Trophoblast cell (in vitro differentiated cells and primary cell): ENCODE data around the gene IFNL3.

Source experiments
- DNase-seq, 2 donors: peaks; one replicate each; pipeline ENCODE4 v3.0.0-alpha.2; 2016
- H2AFZ ChIP-seq: 2 replicates; pipeline ENCODE4 v1.6.1; 2013; ENCODE audit warnings: low read length, moderate library complexity, mild to moderate bottlenecking; ENCODE audit not compliant: insufficient read depth, poor library complexity
- H2AK5ac ChIP-seq: 2 replicates; pipeline ENCODE4 v1.6.1; 2013; ENCODE audit warnings: mild to moderate bottlenecking, low read length
- H2BK120ac ChIP-seq: 2 replicates; pipeline ENCODE4 v1.6.1; 2013; ENCODE audit warnings: low read length, mild to moderate bottlenecking, moderate library complexity; ENCODE audit not compliant: insufficient read depth, poor library complexity
- H2BK12ac ChIP-seq: 2 replicates; pipeline ENCODE4 v1.6.1; 2013; ENCODE audit warnings: mild to moderate bottlenecking, low read length, moderate library complexity
- H2BK5ac ChIP-seq: 2 replicates; pipeline ENCODE4 v1.6.1; 2013; ENCODE audit warnings: low read length, low read depth, moderate library complexity, mild to moderate bottlenecking; ENCODE audit not compliant: poor library complexity
- H3K14ac ChIP-seq: 2 replicates; pipeline ENCODE4 v1.6.1; 2013; ENCODE audit warnings: mild to moderate bottlenecking, low read length
- H3K18ac ChIP-seq: 2 replicates; pipeline ENCODE4 v1.6.1; 2013; ENCODE audit warnings: mild to moderate bottlenecking, low read length
- H3K23ac ChIP-seq: 2 replicates; pipeline ENCODE4 v1.6.1; 2013; ENCODE audit warnings: low read length
- H3K27ac ChIP-seq: 2 replicates; pipeline ENCODE4 v1.5.1; 2013; ENCODE audit warnings: low read depth, mild to moderate bottlenecking, inconsistent platforms, low read length, moderate library complexity
- H3K27me3 ChIP-seq: 2 replicates; pipeline ENCODE4 v1.6.1; 2013; ENCODE audit warnings: inconsistent platforms, mild to moderate bottlenecking, low read length, moderate library complexity; ENCODE audit not compliant: insufficient read depth
- H3K36me3 ChIP-seq, 2 experiments: 1 replicate in 1 of 2; 2 replicates in 1 of 2; pipeline ENCODE4 v1.6.1; 2013; ENCODE audit warnings: low read length in 2 of 2, mild to moderate bottlenecking in 2 of 2, moderate library complexity in 1 of 2; ENCODE audit not compliant: insufficient read depth in 2 of 2, control insufficient read depth in 1 of 2
- H3K4ac ChIP-seq: 2 replicates; pipeline ENCODE4 v1.6.1; 2013; ENCODE audit warnings: low read depth, mild to moderate bottlenecking, low read length, moderate library complexity
- H3K4me1 ChIP-seq, 2 experiments: 1 replicate in 1 of 2; 2 replicates in 1 of 2; pipeline ENCODE4 v1.6.1; 2013; ENCODE audit warnings: low read length in 2 of 2, mild to moderate bottlenecking in 2 of 2, moderate library complexity in 1 of 2; ENCODE audit not compliant: insufficient read depth in 2 of 2, control insufficient read depth in 1 of 2
- H3K4me2 ChIP-seq: 2 replicates; pipeline ENCODE4 v1.6.1; 2013; ENCODE audit warnings: inconsistent platforms, mild to moderate bottlenecking, low read length, moderate library complexity
- H3K4me3 ChIP-seq: 2 replicates; pipeline ENCODE4 v1.5.1; 2013; ENCODE audit warnings: mild to moderate bottlenecking, low read depth, low read length, inconsistent platforms
- H3K79me1 ChIP-seq: one replicate; pipeline ENCODE4 v1.6.1; 2013; ENCODE audit warnings: low read length
- H3K79me2 ChIP-seq: 2 replicates; pipeline ENCODE4 v1.6.1; 2013; ENCODE audit warnings: low read length, mild to moderate bottlenecking; ENCODE audit not compliant: control insufficient read depth, insufficient read depth, poor library complexity
- H3K9ac ChIP-seq: 2 replicates; pipeline ENCODE4 v1.6.1; 2013; ENCODE audit warnings: mild to moderate bottlenecking, low read length
- H3K9me3 ChIP-seq: 2 replicates; pipeline ENCODE4 v1.6.1; 2013; ENCODE audit warnings: low read depth, mild to moderate bottlenecking, control low read depth, inconsistent platforms, low read length; ENCODE audit not compliant: insufficient read depth
- H4K12ac ChIP-seq: 2 replicates; pipeline ENCODE4 v1.6.1; 2013; ENCODE audit warnings: low read depth, mild to moderate bottlenecking, low read length, moderate library complexity
- H4K8ac ChIP-seq: 2 replicates; pipeline ENCODE4 v1.6.1; 2013; ENCODE audit warnings: low read depth, mild to moderate bottlenecking, low read length, moderate library complexity
- H4K91ac ChIP-seq: one replicate; pipeline ENCODE4 v1.6.1; 2013; ENCODE audit warnings: low read depth, mild to moderate bottlenecking, low read length, moderate library complexity
- WGBS: extraction: QIAGEN DNeasy Blood & Tissue Kit; methylation state at CpG from one replicate; pipeline ENCODE4 v1.1.7; 2013; ENCODE audit warnings: missing lambda C conversion rate; ENCODE audit not compliant: insufficient read length, insufficient coverage; ENCODE audit errors: extremely low coverage; 5-methylcytosine and 5-hydroxymethylcytosine counted together

IFNL3 gene

GRCh38 chr19:39265321-39265916, 20.6 kb upstream of the IFNL3 start:
- no peak overlapping the region for H3K18ac ChIP-seq

GRCh38 chr19:39264306-39265290, 19.8 kb upstream of the IFNL3 start:
- Histone ChIP-seq H3K9me3 (peaks cover 9% of the 10 kb centered on the region), H3K9ac (no peak overlapping the region), H2BK5ac (no peak overlapping the region), H4K8ac (no peak overlapping the region), H3K14ac (no peak overlapping the region), H3K4me3 (no peak overlapping the region), H3K79me1 (no peaks in the 10 kb centered on the region), H3K4me2 (peak overlapping the region; percentile 29), H3K79me2 (no peaks in the 10 kb centered on the region), H2BK120ac (no peak overlapping the region), H3K27ac (no peak overlapping the region), H3K23ac (no peak overlapping the region), H3K4ac (no peak overlapping the region), H3K27me3 (peaks cover 28% of the 10 kb centered on the region), H2AK5ac (no peak overlapping the region), H2BK12ac (no peak overlapping the region), H3K4me1 (peaks cover 0 to 12% of the 10 kb centered on the region in 2 experiments), H4K91ac (no peak overlapping the region), H3K18ac (no peak overlapping the region), H4K12ac (no peak overlapping the region), H3K36me3 (no peaks in the 10 kb centered on the region), H2AFZ (no peak overlapping the region)
- DNase-seq, result no peak
- WGBS, result no CpG with 5 or more reads among the region's 102 CpGs

More at GRCh38 chr19:39265321-39265916, 20.6 kb upstream of the IFNL3 start:
- Histone ChIP-seq H3K27ac (no peak overlapping the region), H3K9me3 (peaks cover 9% of the 10 kb centered on the region), H3K4me1 (peaks cover 0 to 12% of the 10 kb centered on the region in 2 experiments), H3K4ac (no peak overlapping the region), H2AFZ (no peak overlapping the region), H3K79me1 (no peaks in the 10 kb centered on the region), H2BK120ac (no peak overlapping the region), H2BK12ac (no peak overlapping the region), H3K36me3 (no peaks in the 10 kb centered on the region), H2BK5ac (no peak overlapping the region), H3K9ac (no peak overlapping the region), H3K4me2 (peak overlapping the region; percentile 29), H3K79me2 (no peaks in the 10 kb centered on the region), H2AK5ac (no peak overlapping the region), H3K27me3 (peaks cover 28% of the 10 kb centered on the region), H3K23ac (no peak overlapping the region), H4K91ac (no peak overlapping the region), H4K8ac (no peak overlapping the region), H4K12ac (no peak overlapping the region), H3K4me3 (no peak overlapping the region), H3K14ac (no peak overlapping the region)
- DNase-seq, result no peak
- no CpG with 5 or more reads among the region's 39 CpGs for WGBS

GRCh38 chr19:39263912-39264305, 19.1 kb upstream of the IFNL3 start:
- H4K8ac ChIP-seq, result no peak overlapping the region
- no peaks in the 10 kb centered on the region for H3K79me2 ChIP-seq
- no peak overlapping the region for H2BK5ac ChIP-seq
- no peak overlapping the region for H3K4ac ChIP-seq
- H3K9me3 ChIP-seq, result peaks cover 9% of the 10 kb centered on the region
- no peak overlapping the region for H4K91ac ChIP-seq
- no peak overlapping the region for H3K18ac ChIP-seq
- H3K4me1 ChIP-seq, result peaks cover 0 to 12% of the 10 kb centered on the region in 2 experiments
- H3K79me1 ChIP-seq, result no peaks in the 10 kb centered on the region
- H2AFZ ChIP-seq, result no peak overlapping the region
- no peak overlapping the region for H3K14ac ChIP-seq
- no peak overlapping the region for H3K4me3 ChIP-seq
- WGBS, result no CpG with 5 or more reads among the region's 17 CpGs
- no peak overlapping the region for H3K23ac ChIP-seq
- no peak overlapping the region for H3K9ac ChIP-seq
- no peak overlapping the region for H3K27ac ChIP-seq
- H2BK120ac ChIP-seq, result no peak overlapping the region
- peaks cover 28% of the 10 kb centered on the region for H3K27me3 ChIP-seq
- no peaks in the 10 kb centered on the region for H3K36me3 ChIP-seq
- no peak overlapping the region for H2BK12ac ChIP-seq
- DNase-seq, result no peak
- H2AK5ac ChIP-seq, result no peak overlapping the region
- H4K12ac ChIP-seq, result no peak overlapping the region
- no peak overlapping the region for H3K4me2 ChIP-seq

- no peak overlapping the region for H3K4me2 ChIP-seq
- peak; percentile 38 to 56 for DNase-seq
- no peak overlapping the region for H2AK5ac ChIP-seq
- no CpG with 5 or more reads among the region's 4 CpGs for WGBS
- H2BK120ac ChIP-seq, result no peak overlapping the region
- H3K4ac ChIP-seq, result no peak overlapping the region
- H4K12ac ChIP-seq, result no peak overlapping the region
- H3K9ac ChIP-seq, result no peak overlapping the region
- H3K14ac ChIP-seq, result no peak overlapping the region
- peaks cover 9% of the 10 kb centered on the region for H3K9me3 ChIP-seq
- no peak overlapping the region for H2BK12ac ChIP-seq
- H3K18ac ChIP-seq, result no peak overlapping the region
- H3K27me3 ChIP-seq, result peaks cover 28% of the 10 kb centered on the region
- H4K8ac ChIP-seq, result no peak overlapping the region
- H3K23ac ChIP-seq, result no peak overlapping the region
- H3K27ac ChIP-seq, result no peak overlapping the region
- H2AFZ ChIP-seq, result no peak overlapping the region
- peaks cover 0 to 15% of the 10 kb centered on the region in 2 experiments for H3K4me1 ChIP-seq
- no peaks in the 10 kb centered on the region for H3K36me3 ChIP-seq
- no peak overlapping the region for H3K4me3 ChIP-seq
- no peaks in the 10 kb centered on the region for H3K79me1 ChIP-seq
- no peak overlapping the region for H4K91ac ChIP-seq
- no peaks in the 10 kb centered on the region for H3K79me2 ChIP-seq
- no peak overlapping the region for H2BK5ac ChIP-seq
Measured at GRCh38 chr19:39262496-39262895, 17.7 kb upstream of the IFNL3 start.
